Measurements from ENCODE around the gene USP35.

- TF ChIP-seq ZBTB43 (CRISPR knock-in tag; IDR thresholded peaks at IDR 0.05), result no peak
- TF ChIP-seq, protein P1, sequence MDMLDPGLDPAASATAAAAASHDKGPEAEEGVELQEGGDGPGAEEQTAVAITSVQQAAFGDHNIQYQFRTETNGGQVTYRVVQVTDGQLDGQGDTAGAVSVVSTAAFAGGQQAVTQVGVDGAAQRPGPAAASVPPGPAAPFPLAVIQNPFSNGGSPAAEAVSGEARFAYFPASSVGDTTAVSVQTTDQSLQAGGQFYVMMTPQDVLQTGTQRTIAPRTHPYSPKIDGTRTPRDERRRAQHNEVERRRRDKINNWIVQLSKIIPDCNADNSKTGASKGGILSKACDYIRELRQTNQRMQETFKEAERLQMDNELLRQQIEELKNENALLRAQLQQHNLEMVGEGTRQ (CRISPR knock-in tag; IDR thresholded peaks at IDR 0.05), result no peak
- no peak for TF ChIP-seq GABPB1 (CRISPR knock-in tag; IDR thresholded peaks at IDR 0.05)
- TF ChIP-seq, protein P2, sequence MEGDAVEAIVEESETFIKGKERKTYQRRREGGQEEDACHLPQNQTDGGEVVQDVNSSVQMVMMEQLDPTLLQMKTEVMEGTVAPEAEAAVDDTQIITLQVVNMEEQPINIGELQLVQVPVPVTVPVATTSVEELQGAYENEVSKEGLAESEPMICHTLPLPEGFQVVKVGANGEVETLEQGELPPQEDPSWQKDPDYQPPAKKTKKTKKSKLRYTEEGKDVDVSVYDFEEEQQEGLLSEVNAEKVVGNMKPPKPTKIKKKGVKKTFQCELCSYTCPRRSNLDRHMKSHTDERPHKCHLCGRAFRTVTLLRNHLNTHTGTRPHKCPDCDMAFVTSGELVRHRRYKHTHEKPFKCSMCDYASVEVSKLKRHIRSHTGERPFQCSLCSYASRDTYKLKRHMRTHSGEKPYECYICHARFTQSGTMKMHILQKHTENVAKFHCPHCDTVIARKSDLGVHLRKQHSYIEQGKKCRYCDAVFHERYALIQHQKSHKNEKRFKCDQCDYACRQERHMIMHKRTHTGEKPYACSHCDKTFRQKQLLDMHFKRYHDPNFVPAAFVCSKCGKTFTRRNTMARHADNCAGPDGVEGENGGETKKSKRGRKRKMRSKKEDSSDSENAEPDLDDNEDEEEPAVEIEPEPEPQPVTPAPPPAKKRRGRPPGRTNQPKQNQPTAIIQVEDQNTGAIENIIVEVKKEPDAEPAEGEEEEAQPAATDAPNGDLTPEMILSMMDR (IDR thresholded peaks at IDR 0.05), result no peak
- TF ChIP-seq NR3C1 (CRISPR knock-in tag; conservative IDR thresholded peaks at IDR 0.05; ENCODE audit: low read depth), result no peak
- no peak for TF ChIP-seq ATF6 (CRISPR knock-in tag; IDR thresholded peaks at IDR 0.05)
- TF ChIP-seq NR2C2 (CRISPR knock-in tag; IDR thresholded peaks at IDR 0.05), result no peak
- TF ChIP-seq JUN (CRISPR knock-in tag; IDR thresholded peaks at IDR 0.05), result no peak
- no peak for TF ChIP-seq PRRX2 (CRISPR knock-in tag; IDR thresholded peaks at IDR 0.05)
- no peak for TF ChIP-seq NFYB (CRISPR knock-in tag; conservative IDR thresholded peaks at IDR 0.05; ENCODE audit: low read depth)
- TF ChIP-seq, protein P3, sequence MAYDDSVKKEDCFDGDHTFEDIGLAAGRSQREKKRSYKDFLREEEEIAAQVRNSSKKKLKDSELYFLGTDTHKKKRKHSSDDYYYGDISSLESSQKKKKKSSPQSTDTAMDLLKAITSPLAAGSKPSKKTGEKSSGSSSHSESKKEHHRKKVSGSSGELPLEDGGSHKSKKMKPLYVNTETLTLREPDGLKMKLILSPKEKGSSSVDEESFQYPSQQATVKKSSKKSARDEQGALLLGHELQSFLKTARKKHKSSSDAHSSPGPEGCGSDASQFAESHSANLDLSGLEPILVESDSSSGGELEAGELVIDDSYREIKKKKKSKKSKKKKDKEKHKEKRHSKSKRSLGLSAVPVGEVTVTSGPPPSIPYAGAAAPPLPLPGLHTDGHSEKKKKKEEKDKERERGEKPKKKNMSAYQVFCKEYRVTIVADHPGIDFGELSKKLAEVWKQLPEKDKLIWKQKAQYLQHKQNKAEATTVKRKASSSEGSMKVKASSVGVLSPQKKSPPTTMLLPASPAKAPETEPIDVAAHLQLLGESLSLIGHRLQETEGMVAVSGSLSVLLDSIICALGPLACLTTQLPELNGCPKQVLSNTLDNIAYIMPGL (CRISPR knock-in tag; IDR thresholded peaks at IDR 0.05), result no peak
- TF ChIP-seq ETV6 (CRISPR knock-in tag; IDR thresholded peaks at IDR 0.05), result no peak
- no peak for TF ChIP-seq ZNF263 (CRISPR knock-in tag; IDR thresholded peaks at IDR 0.05; ENCODE audit: low read depth)
- TF ChIP-seq ZBTB21 (CRISPR knock-in tag; IDR thresholded peaks at IDR 0.05; ENCODE audit: borderline replicate concordance), result no peak
These were observed 19.9 kb upstream of the USP35 start for GRCh38 chr11:78168539-78169477.
